ENCODE measurements around the gene LGR6. TPM values are rescaled to one million over a fixed set of nuclear protein-coding genes. Genes with fewer than 3 reads are reported as not detected.
A peak's percentile ranks its signal among the peaks of the same experiment; 100 is the strongest.

The LGR6 gene
- total and polyA plus RNA-seq, 2 of the 4 experiments (the other 2 are of a cell fraction), result not detected

- 83 to 100% methylated on average over 2 to 3 of the region's 5 CpGs for WGBS, 2 experiments (ENCODE audit: extremely low coverage in 2 of 2, insufficient read length in 1 of 2)
- peak overlapping the region; percentile 80 for H2BK5ac ChIP-seq (ENCODE audit: low read depth, low read length, poor library complexity, severe bottlenecking)
- H3K36me3 ChIP-seq (ENCODE audit: control insufficient read depth, insufficient read depth, low read length), result no peaks in the 10 kb centered on the region
- no peak overlapping the region for H2AK5ac ChIP-seq (ENCODE audit: low read depth, low read length)
- CTCF ChIA-PET, result no interaction called here
- dilution Hi-C loops (cut with HindIII; ENCODE audit: low sequenced_read_pairs, unreplicated experiment), result no loop called here
- in situ Hi-C loops (cut with MboI; ENCODE audit: low sequenced_read_pairs), result no loop called here
- no peak overlapping the region for H2BK15ac ChIP-seq (ENCODE audit: low read depth, low read length)
- ATAC-seq (ENCODE audit: low read depth) (no peak), DNase-seq (no peak)
- no peak overlapping the region for H4K8ac ChIP-seq (ENCODE audit: low read depth in 2 of 2, low read length in 2 of 2)
- no peaks in the 10 kb centered on the region; the same call in 1 of the 2 replicates for H3K9me3 ChIP-seq (ENCODE audit: control insufficient read depth, insufficient read depth, low read length)
- POLR2A ChIA-PET (ENCODE audit: unreplicated experiment), result no interaction called here
- H4K5ac ChIP-seq (ENCODE audit: low read depth, low read length), result no peak overlapping the region
- no peak overlapping the region for H3K4me2 ChIP-seq (ENCODE audit: low read depth, low read length)
- H3K4me1 ChIP-seq (ENCODE audit: control insufficient read depth, insufficient read depth, low read length), result no peaks in the 10 kb centered on the region
- TF ChIP-seq POLR2A (IDR thresholded peaks at IDR 0.05; ENCODE audit: low read depth, low read length) (no peak), NFE2L2 (IDR thresholded peaks at IDR 0.05; ENCODE audit: low read depth, low read length) (no peak), RCOR1 (IDR thresholded peaks at IDR 0.05; ENCODE audit: insufficient replicate concordance, low read length) (no peak), BHLHE40 (IDR thresholded peaks at IDR 0.05; ENCODE audit: low read depth, low read length) (no peak), CEBPB (IDR thresholded peaks at IDR 0.05; ENCODE audit: low read depth, low read length) (no peak), RFX5 (IDR thresholded peaks at IDR 0.05; ENCODE audit: low read depth, low read length) (no peak), ELK1 (IDR thresholded peaks at IDR 0.05; ENCODE audit: borderline replicate concordance, low read depth, low read length) (no peak), FOS (IDR thresholded peaks at IDR 0.05; ENCODE audit: low read depth, low read length) (no peak), SMC3 (IDR thresholded peaks at IDR 0.05; ENCODE audit: low read depth, low read length) (no peak), CTCF (conservative IDR thresholded peaks at IDR 0.05; ENCODE audit: low read depth, low read length) (peak; percentile 31), MXI1 (IDR thresholded peaks at IDR 0.05; ENCODE audit: borderline replicate concordance, low read depth, low read length) (no peak), USF2 (IDR thresholded peaks at IDR 0.05; ENCODE audit: low read depth, low read length) (no peak), CHD1 (IDR thresholded peaks at IDR 0.05; ENCODE audit: low read depth, low read length) (no peak), RAD21 (IDR thresholded peaks at IDR 0.05; ENCODE audit: low read length) (peak; percentile 15; the same call in 1 of the 2 replicates), MAFK (IDR thresholded peaks at IDR 0.05; ENCODE audit: low read depth, low read length) (no peak), MAZ (IDR thresholded peaks at IDR 0.05; ENCODE audit: borderline replicate concordance, low read depth, low read length) (no peak)
- no peak overlapping the region for H2BK120ac ChIP-seq (ENCODE audit: low read depth, low read length)
- H3K56ac ChIP-seq (ENCODE audit: extremely low read depth, insufficient read depth, low read length), result no peak overlapping the region
- H2AK9ac ChIP-seq (replicated peaks; ENCODE audit: low read depth, low read length, poor library complexity), result no peak overlapping the region
- no peak overlapping the region for H2BK20ac ChIP-seq (ENCODE audit: low read depth, low read length)
- peaks cover 54% of the 10 kb centered on the region for H3K27me3 ChIP-seq (ENCODE audit: control insufficient read depth, insufficient read depth, low read length)
- H3K4me3 ChIP-seq (ENCODE audit: insufficient read depth, low read depth, low read length), result no peak overlapping the region
- BruUV-seq (replicated peaks), result no TSS peak
- no peaks in the 10 kb centered on the region for H3K79me1 ChIP-seq (ENCODE audit: low read depth in 1 of 2, low read length in 2 of 2)
- no peaks in the 10 kb centered on the region for H3K9me1 ChIP-seq (ENCODE audit: insufficient read depth, low read length)
- no peak overlapping the region for H3K9ac ChIP-seq (ENCODE audit: low read depth, low read length)
- no peak overlapping the region; the same call in 1 of the 2 replicates for H3K14ac ChIP-seq (replicated peaks; ENCODE audit: low read depth, low read length)
- no peak overlapping the region for H4K91ac ChIP-seq (ENCODE audit: insufficient read depth, low read depth, low read length)
- no peak overlapping the region for H3K18ac ChIP-seq (ENCODE audit: low read depth, low read length)
- no peaks in the 10 kb centered on the region for H4K20me1 ChIP-seq (ENCODE audit: insufficient read depth, low read length)
- intact Hi-C loops (cut with micrococcal nuclease), result no loop called here
- H2AFZ ChIP-seq (replicated peaks; ENCODE audit: low read length, poor library complexity), result no peak overlapping the region
- no peak overlapping the region for H3K4ac ChIP-seq (ENCODE audit: low read depth, low read length)
- H3K27ac ChIP-seq (ENCODE audit: insufficient read depth, low read length), result no peak overlapping the region
- no peak overlapping the region for H3K23ac ChIP-seq (ENCODE audit: low read depth, low read length)
These were observed 12.1 kb downstream of the LGR6 start for GRCh38 chr1:202205523-202206190.
